Measurements from ENCODE around the gene ARL2BP.

ARL2BP gene

GRCh38 chr16:57234707-57235092 lies 10.4 kb upstream of the ARL2BP start:
- TF ChIP-seq, protein P1, sequence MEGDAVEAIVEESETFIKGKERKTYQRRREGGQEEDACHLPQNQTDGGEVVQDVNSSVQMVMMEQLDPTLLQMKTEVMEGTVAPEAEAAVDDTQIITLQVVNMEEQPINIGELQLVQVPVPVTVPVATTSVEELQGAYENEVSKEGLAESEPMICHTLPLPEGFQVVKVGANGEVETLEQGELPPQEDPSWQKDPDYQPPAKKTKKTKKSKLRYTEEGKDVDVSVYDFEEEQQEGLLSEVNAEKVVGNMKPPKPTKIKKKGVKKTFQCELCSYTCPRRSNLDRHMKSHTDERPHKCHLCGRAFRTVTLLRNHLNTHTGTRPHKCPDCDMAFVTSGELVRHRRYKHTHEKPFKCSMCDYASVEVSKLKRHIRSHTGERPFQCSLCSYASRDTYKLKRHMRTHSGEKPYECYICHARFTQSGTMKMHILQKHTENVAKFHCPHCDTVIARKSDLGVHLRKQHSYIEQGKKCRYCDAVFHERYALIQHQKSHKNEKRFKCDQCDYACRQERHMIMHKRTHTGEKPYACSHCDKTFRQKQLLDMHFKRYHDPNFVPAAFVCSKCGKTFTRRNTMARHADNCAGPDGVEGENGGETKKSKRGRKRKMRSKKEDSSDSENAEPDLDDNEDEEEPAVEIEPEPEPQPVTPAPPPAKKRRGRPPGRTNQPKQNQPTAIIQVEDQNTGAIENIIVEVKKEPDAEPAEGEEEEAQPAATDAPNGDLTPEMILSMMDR (IDR thresholded peaks at IDR 0.05; ENCODE audit: extremely low read depth, insufficient read depth, missing control alignments): no peak
- no peak for DNase-seq (ENCODE audit: low spot score)
- in situ Hi-C loops (cut with MboI; ENCODE audit: low pct_unique_long_range_greater_than_20kb, low sequenced_read_pairs, unreplicated experiment): no loop called here

DNA sequence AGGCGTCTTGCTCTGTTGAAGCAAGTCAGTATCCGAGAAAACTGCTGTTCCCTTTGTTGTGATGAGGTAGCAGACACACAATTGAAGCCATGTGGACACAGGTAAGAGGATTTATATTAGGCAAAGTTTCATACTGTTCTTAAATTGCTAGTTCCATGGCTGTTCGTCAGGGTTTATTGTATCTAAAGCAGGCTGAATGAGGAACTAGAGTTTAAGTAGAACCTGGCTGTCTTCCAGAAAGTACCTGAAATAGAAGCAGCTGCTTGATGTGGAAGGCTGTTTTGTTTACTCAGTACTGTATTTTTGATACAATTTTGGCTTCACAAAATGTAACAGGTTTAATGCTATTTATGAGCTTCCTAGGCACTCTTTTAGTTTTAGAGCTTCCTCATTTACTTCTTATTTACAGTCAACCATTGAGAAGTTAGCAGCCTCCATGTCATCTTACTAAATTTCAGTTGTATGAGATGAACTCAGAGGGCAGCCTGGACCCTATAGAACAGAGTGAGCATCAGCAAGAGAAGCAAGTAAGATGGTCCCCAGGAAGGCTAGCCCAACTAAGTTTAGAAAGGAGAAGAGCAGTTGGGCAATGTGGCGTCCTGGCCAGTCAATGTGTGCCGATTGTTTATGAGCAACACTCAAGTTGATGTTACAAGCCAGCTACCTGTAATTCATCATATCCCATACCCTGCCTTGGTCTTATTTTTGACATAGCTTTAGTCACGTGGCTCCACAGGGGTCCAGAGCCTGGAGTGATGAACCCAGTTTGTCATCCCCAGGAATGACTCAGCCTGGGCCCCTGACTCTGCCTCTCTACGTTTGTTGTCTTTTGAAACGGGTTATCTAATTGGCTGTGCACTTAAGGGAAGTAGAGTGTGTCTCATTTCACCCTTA lies 9.7 kb upstream of the ARL2BP start:
- no peak for DNase-seq (ENCODE audit: low spot score)
- TF ChIP-seq, protein P1 (IDR thresholded peaks at IDR 0.05; ENCODE audit: extremely low read depth, insufficient read depth, missing control alignments): no peak
- in situ Hi-C loops (cut with MboI; ENCODE audit: low pct_unique_long_range_greater_than_20kb, low sequenced_read_pairs, unreplicated experiment): no loop called here

DNA sequence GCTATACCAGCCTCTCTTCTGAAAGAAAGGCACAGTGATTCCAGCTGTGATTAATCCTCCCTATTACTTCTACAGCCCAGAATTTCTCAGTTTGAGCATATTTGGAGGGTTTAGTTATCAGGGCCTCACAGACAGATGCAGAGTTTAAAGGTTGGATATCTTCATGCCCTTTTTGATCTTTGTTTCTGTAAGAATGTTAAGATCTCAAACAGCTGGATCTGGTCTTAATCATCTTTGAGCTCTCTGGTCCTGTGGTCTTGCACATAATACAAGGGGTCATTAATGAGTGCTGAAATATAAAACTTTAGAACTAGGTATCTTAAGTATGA lies 9.1 kb upstream of the ARL2BP start:
- in situ Hi-C loops (cut with MboI; ENCODE audit: low pct_unique_long_range_greater_than_20kb, low sequenced_read_pairs, unreplicated experiment): no loop called here
- no peak for DNase-seq (ENCODE audit: low spot score)

DNA sequence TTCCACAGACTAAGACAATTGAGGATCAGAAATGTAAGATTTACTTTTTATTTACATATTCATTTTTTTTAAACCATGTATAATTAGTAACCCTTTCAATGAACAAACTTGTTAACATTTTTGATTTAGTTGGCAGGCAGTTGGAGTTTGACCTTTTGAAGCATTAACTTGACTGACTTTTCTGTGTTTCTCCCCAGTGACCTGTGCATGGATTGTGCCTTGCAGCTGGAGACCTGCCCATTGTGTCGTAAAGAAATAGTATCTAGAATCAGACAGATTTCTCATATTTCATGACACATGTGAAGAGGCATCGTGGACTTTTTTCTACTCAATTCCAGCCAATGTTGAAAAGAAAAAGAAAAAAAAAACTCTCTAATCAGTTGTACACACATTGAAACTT lies 6.4 kb upstream of the ARL2BP start:
- TF ChIP-seq, protein P1 (IDR thresholded peaks at IDR 0.05; ENCODE audit: extremely low read depth, insufficient read depth, missing control alignments): no peak
- no peak for DNase-seq (ENCODE audit: low spot score)
- in situ Hi-C loops (cut with MboI; ENCODE audit: low pct_unique_long_range_greater_than_20kb, low sequenced_read_pairs, unreplicated experiment): no loop called here

More for the DNA sequence above, 9.1 kb upstream of the ARL2BP start:
- TF ChIP-seq, protein P1 (IDR thresholded peaks at IDR 0.05; ENCODE audit: extremely low read depth, insufficient read depth, missing control alignments): no peak

- in situ Hi-C loops (cut with MboI; ENCODE audit: low pct_unique_long_range_greater_than_20kb, low sequenced_read_pairs, unreplicated experiment): no loop called here
- no peak for DNase-seq (ENCODE audit: low spot score)
- TF ChIP-seq, protein P1 (IDR thresholded peaks at IDR 0.05; ENCODE audit: extremely low read depth, insufficient read depth, missing control alignments): no peak
Measured at GRCh38 chr16:57239107-57239506, 6.0 kb upstream of the ARL2BP start.

GRCh38 chr16:57240851-57241250 lies 4.2 kb upstream of the ARL2BP start:
- in situ Hi-C loops (cut with MboI; ENCODE audit: low pct_unique_long_range_greater_than_20kb, low sequenced_read_pairs, unreplicated experiment): no loop called here
- DNase-seq (ENCODE audit: low spot score): no peak
- TF ChIP-seq, protein P1 (IDR thresholded peaks at IDR 0.05; ENCODE audit: extremely low read depth, insufficient read depth, missing control alignments): no peak
